Subcutaneous abdominal adipose tissue (tissue), 5 donors: ENCODE results near the gene HTR3B.
"Not testable (repeated sequence)": the region's sequence is repeated elsewhere in the genome, so short reads cannot be mapped to it uniquely, and the experiment has no call there.

Source experiments
- H3K27ac ChIP-seq: one replicate; pipeline ENCODE4 v1.7.0; 2013; ENCODE audit warnings: low read depth, mild to moderate bottlenecking, inconsistent platforms, low read length, moderate library complexity
- H3K27me3 ChIP-seq, 5 donors: one replicate each; pipeline ENCODE4 v1.7.0; 2013; ENCODE audit warnings: low read length in 5 of 5, inconsistent platforms in 1 of 5; ENCODE audit not compliant: control insufficient read depth in 5 of 5, insufficient read depth in 4 of 5
- H3K36me3 ChIP-seq, 5 donors: one replicate each; pipeline ENCODE4 v1.7.0; 2013; ENCODE audit warnings: low read length in 5 of 5; ENCODE audit not compliant: control insufficient read depth in 5 of 5, insufficient read depth in 5 of 5
- H3K4me1 ChIP-seq, 5 donors: one replicate each; pipeline ENCODE4 v1.7.0; 2013; ENCODE audit warnings: low read length in 5 of 5, mild to moderate bottlenecking in 3 of 5, moderate library complexity in 1 of 5; ENCODE audit not compliant: control insufficient read depth in 5 of 5, insufficient read depth in 5 of 5
- H3K4me3 ChIP-seq, 5 donors: one replicate each; pipeline ENCODE4 v1.7.0; 2013; ENCODE audit warnings: low read length in 5 of 5, low read depth in 1 of 5
- H3K9ac ChIP-seq, 5 donors: one replicate each; pipeline ENCODE4 v1.7.0; 2013; ENCODE audit warnings: low read length in 5 of 5, mild to moderate bottlenecking in 4 of 5, moderate library complexity in 3 of 5
- H3K9me3 ChIP-seq, 5 donors: one replicate each; pipeline ENCODE4 v1.7.0; 2013; ENCODE audit warnings: low read length in 5 of 5; ENCODE audit not compliant: control insufficient read depth in 5 of 5
- donor health status: healthy.
- donor health status: healthy.
- donor health status: healthy.
- donor health status: healthy.
- donor health status: healthy.

The HTR3B gene

DNA sequence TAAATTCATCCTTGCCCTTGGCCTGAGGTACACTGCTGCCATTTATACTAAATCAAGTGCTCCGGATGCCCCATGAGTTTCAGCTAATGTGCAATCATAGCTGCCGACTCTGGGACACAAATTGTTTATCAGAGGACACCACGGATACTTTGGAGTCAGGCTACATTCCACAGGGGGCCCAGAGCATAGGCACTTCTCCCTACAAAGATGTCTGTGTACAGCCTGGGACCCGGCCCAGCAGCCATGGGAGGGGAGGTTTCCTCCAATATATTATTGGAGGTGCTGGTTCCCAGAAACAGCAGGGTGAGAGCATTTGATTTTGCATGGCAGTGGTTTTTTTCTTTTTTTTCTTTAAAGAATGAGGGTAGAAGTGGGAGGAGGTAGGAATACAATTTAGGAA, 31.3 kb downstream of the HTR3B start:
- Histone ChIP-seq H3K9me3 (no peaks in the 10 kb centered on the region), H3K4me3 (no peak overlapping the region), H3K36me3 (no peaks in the 10 kb centered on the region), H3K4me1 (no peaks in the 10 kb centered on the region), H3K9ac (no peak overlapping the region), H3K27ac (no peak overlapping the region), H3K27me3 (peaks cover 0 to 6% (median 3%) of the 10 kb centered on the region in 5 donors)

GRCh38 chr11:113937918-113938317, 33.3 kb downstream of the HTR3B start:
- Histone ChIP-seq H3K4me1 (no peaks in the 10 kb centered on the region), H3K4me3 (no peak overlapping the region), H3K9me3 (no peaks in the 10 kb centered on the region), H3K27me3 (peaks cover 0 to 3% (median 2%) of the 10 kb centered on the region in 5 donors), H3K36me3 (no peaks in the 10 kb centered on the region), H3K27ac (no peak overlapping the region), H3K9ac (no peak overlapping the region)

DNA sequence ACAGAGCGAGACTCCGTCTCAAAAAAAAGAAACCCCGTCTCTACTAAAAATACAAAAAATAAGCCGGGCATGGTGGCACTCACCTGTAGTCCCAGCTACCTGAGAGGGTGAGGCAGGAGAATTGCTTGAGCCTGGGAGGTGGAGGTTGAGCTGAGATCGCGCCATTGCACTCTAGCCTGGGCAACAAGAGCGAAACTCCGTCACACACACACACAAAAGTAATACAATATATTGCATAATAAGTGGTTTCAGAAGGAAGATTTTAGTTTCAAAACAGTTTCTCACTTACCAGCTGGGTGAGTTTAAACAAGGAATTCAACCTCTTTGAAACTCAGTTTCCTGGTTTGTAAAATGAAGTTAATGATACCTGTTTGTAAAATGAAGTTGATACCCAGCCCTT, 37.7 kb downstream of the HTR3B start:
- peaks cover 0 to 3% (median 0%) of the 10 kb centered on the region in 5 donors for H3K27me3 ChIP-seq
- no peaks in the 10 kb centered on the region for H3K36me3 ChIP-seq
- H3K4me1 ChIP-seq = no peaks in the 10 kb centered on the region
- H3K27ac ChIP-seq = no peak overlapping the region
- no peak overlapping the region for H3K9ac ChIP-seq
- H3K4me3 ChIP-seq = no peak overlapping the region
- no peaks in the 10 kb centered on the region for H3K9me3 ChIP-seq

GRCh38 chr11:113946162-113946561, 41.6 kb downstream of the HTR3B start:
- not testable (repeated sequence) for H3K4me3 ChIP-seq, H3K4me1 ChIP-seq, H3K9me3 ChIP-seq, H3K27me3 ChIP-seq, H3K9ac ChIP-seq, H3K27ac ChIP-seq, H3K36me3 ChIP-seq

DNA sequence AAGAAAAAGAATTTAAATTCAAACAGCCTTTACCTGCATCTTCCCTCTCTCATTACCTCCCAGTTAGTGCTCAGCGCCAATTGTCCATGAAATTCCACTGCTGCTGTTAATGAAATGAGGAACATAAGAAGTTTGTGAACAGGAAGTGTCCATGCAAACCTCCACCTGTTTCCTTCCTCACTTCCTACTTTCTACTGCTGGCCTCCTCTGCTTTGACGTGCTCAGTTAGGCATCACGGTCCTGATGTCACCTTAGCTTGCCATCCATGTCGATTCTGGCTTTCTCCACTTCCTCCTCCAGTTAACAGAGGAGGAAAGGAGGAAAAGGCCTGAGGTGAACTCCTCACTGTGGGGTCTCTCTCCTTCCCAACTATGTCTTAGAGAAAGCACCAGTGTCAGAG, 43.4 kb downstream of the HTR3B start:
- H3K36me3 ChIP-seq = no peaks in the 10 kb centered on the region
- H3K9ac ChIP-seq = no peak overlapping the region
- no peak overlapping the region for H3K4me3 ChIP-seq
- no peak overlapping the region for H3K27ac ChIP-seq
- H3K4me1 ChIP-seq = no peaks in the 10 kb centered on the region
- no peaks in the 10 kb centered on the region for H3K9me3 ChIP-seq
- peaks cover 0 to 19% (median 13%) of the 10 kb centered on the region in 5 donors for H3K27me3 ChIP-seq

GRCh38 chr11:113949891-113950290, 45.3 kb downstream of the HTR3B start:
- Histone ChIP-seq H3K9me3 (no peaks in the 10 kb centered on the region), H3K9ac (no peak overlapping the region), H3K4me1 (no peaks in the 10 kb centered on the region), H3K27me3 (peaks cover 0 to 26% (median 14%) of the 10 kb centered on the region in 5 donors), H3K36me3 (no peaks in the 10 kb centered on the region), H3K4me3 (no peak overlapping the region), H3K27ac (no peak overlapping the region)

DNA sequence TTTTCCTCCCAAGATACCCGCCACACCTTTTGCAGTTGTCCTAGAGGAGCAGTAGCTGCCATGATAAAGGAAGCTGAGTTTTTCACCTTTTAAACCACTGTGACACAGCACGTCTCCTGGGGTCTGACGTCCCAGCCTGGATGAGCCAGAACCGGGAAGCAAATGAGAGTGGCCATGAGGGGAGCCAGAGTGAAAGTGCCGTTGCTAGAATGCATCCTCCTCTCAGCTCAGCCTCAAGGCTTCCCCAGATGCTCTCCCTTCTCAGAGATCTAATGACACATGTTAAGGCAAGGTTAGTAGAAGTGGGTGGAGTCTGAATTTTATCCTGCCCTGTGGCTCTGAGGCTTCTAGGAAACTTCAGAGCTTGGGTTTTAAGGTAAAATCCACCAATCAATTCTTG, 46.9 kb downstream of the HTR3B start:
- Histone ChIP-seq H3K4me3 (no peak overlapping the region), H3K9me3 (no peaks in the 10 kb centered on the region), H3K27me3 (peaks cover 0 to 26% (median 18%) of the 10 kb centered on the region in 5 donors), H3K36me3 (no peaks in the 10 kb centered on the region), H3K4me1 (no peaks in the 10 kb centered on the region), H3K27ac (no peak overlapping the region), H3K9ac (no peak overlapping the region)

DNA sequence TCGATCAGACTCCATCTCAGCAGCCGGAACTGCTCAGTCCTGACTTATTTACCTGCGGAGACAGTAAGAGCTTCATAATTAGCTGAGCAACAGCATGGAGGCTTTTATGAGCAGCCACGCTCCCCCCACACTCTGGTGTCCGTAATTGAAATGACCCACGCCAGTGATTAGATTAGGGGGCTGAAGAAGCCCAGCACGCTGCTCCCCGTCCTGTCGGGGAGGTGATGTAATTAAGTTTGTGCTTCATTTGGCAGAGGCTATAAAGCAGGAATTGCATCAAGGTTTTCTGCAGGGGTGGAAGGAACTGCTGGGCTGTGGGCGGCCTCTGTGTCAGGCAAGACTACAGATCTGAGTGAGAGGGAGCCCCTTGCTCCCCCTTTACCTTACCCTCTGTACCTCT, 47.5 kb downstream of the HTR3B start:
- H3K4me3 ChIP-seq = no peak overlapping the region
- no peaks in the 10 kb centered on the region for H3K36me3 ChIP-seq
- no peaks in the 10 kb centered on the region for H3K4me1 ChIP-seq
- H3K27ac ChIP-seq = no peak overlapping the region
- H3K27me3 ChIP-seq = peaks cover 0 to 27% (median 21%) of the 10 kb centered on the region in 5 donors
- H3K9ac ChIP-seq = no peak overlapping the region
- no peaks in the 10 kb centered on the region for H3K9me3 ChIP-seq

DNA sequence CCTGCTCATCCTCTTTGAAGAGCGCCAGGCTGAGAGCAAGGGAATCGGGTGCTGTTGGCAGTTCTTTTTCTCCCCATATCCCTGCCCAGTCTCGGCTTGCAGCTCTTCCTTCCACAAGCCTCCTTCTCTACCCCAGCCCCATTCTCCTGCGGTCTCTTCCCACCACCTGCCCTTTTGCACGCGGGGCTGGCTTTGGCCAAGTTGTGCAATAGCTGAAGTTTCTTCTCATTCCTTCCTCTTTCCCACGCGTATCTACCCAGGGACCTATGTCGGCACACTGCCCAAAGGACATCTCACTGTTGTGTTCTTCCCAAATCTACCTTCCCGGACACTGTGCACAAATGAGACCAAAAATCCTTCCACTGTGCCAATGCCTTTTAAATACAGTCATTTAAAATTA, 48.0 kb downstream of the HTR3B start:
- no peaks in the 10 kb centered on the region for H3K4me1 ChIP-seq
- peaks cover 0 to 29% (median 23%) of the 10 kb centered on the region in 5 donors for H3K27me3 ChIP-seq
- no peaks in the 10 kb centered on the region for H3K36me3 ChIP-seq
- no peak overlapping the region for H3K27ac ChIP-seq
- no peaks in the 10 kb centered on the region for H3K9me3 ChIP-seq
- H3K4me3 ChIP-seq = no peak overlapping the region
- no peak overlapping the region for H3K9ac ChIP-seq

GRCh38 chr11:113954235-113954634, 49.6 kb downstream of the HTR3B start:
- no peak overlapping the region for H3K9ac ChIP-seq
- H3K9me3 ChIP-seq = no peaks in the 10 kb centered on the region
- no peaks in the 10 kb centered on the region for H3K36me3 ChIP-seq
- H3K4me1 ChIP-seq = no peaks in the 10 kb centered on the region
- no peak overlapping the region for H3K4me3 ChIP-seq
- H3K27ac ChIP-seq = no peak overlapping the region
- H3K27me3 ChIP-seq = peaks cover 0 to 26% (median 23%) of the 10 kb centered on the region in 5 donors

GRCh38 chr11:113956986-113957385, 52.4 kb downstream of the HTR3B start:
- Histone ChIP-seq H3K9me3 (no peaks in the 10 kb centered on the region), H3K9ac (no peak overlapping the region), H3K27me3 (peaks cover 0 to 20% (median 17%) of the 10 kb centered on the region in 5 donors), H3K27ac (no peak overlapping the region), H3K36me3 (no peaks in the 10 kb centered on the region), H3K4me1 (no peaks in the 10 kb centered on the region), H3K4me3 (no peak overlapping the region)
